Measurements from ENCODE around the gene ZFP92. TPM values are rescaled to one million over a fixed set of nuclear protein-coding genes. Genes with fewer than 3 reads are reported as not detected.

Gene ZFP92
- total RNA-seq, 5 donors from 2014 or later (not counting 1 experiment from before 2014, with no cell fraction given) = 0.60 to 1.4 (median 1.2) TPM

- H3K27ac Mint-ChIP-seq = no peak overlapping the region
- peaks cover 0 to 5% (median 2%) of the 10 kb centered on the region in 3 donors for H3K9me3 Mint-ChIP-seq
- peaks cover 13 to 22% of the 10 kb centered on the region in 2 donors for H3K27me3 Mint-ChIP-seq
- no peak overlapping the region for H3K4me3 Mint-ChIP-seq
- DNase-seq (no peak), ATAC-seq (replicated peaks in 1 of 4) (no peak)
- H3K36me3 Mint-ChIP-seq = no peaks in the 10 kb centered on the region
- no peaks in the 10 kb centered on the region for H3K36me3 ChIP-seq (ENCODE audit: control insufficient read depth in 2 of 2, extremely low read depth in 1 of 2, insufficient read depth in 1 of 2, low read length in 1 of 2)
- H3K9me3 ChIP-seq = no peaks in the 10 kb centered on the region
- H3K27ac ChIP-seq (ENCODE audit: low read length) = no peak overlapping the region
- ChIA-PET CTCF (no interaction called here), POLR2A (no interaction called here)
- H3K4me1 ChIP-seq (ENCODE audit: control insufficient read depth in 1 of 2, extremely low read depth in 1 of 2, insufficient read depth in 2 of 2, low read length in 2 of 2) = no peaks in the 10 kb centered on the region
- H3K4me3 ChIP-seq (ENCODE audit: control insufficient read depth in 1 of 2, extremely low read depth in 1 of 2, low read length in 1 of 2) = no peak overlapping the region
- peaks cover 0 to 4% of the 10 kb centered on the region in 2 experiments for H3K27me3 ChIP-seq (replicated peaks in 1 of 2; ENCODE audit: control insufficient read depth in 2 of 2, extremely low read depth in 1 of 2, insufficient read depth in 2 of 2, low read length in 1 of 2)
- H3K4me1 Mint-ChIP-seq = no peaks in the 10 kb centered on the region
- 79% methylated on average over 3 of the region's 13 CpGs for WGBS (ENCODE audit: insufficient coverage)
These were observed 29.4 kb downstream of the ZFP92 start for GRCh38 chrX:153440556-153441135.

GRCh38 chrX:153441296-153441695, 30.0 kb downstream of the ZFP92 start:
- Mint-ChIP-seq H3K36me3 (no peaks in the 10 kb centered on the region), H3K4me3 (no peak overlapping the region), H3K27ac (no peak overlapping the region), H3K9me3 (peaks cover 0 to 5% (median 2%) of the 10 kb centered on the region in 3 donors), H3K4me1 (no peaks in the 10 kb centered on the region), H3K27me3 (peaks cover 13 to 17% of the 10 kb centered on the region in 2 donors)
- Histone ChIP-seq H3K27ac (ENCODE audit: low read length) (no peak overlapping the region), H3K27me3 (replicated peaks in 1 of 2; ENCODE audit: control insufficient read depth in 2 of 2, extremely low read depth in 1 of 2, insufficient read depth in 2 of 2, low read length in 1 of 2) (peaks cover 0 to 4% of the 10 kb centered on the region in 2 experiments), H3K4me1 (ENCODE audit: control insufficient read depth in 1 of 2, extremely low read depth in 1 of 2, insufficient read depth in 2 of 2, low read length in 2 of 2) (no peaks in the 10 kb centered on the region), H3K4me3 (ENCODE audit: control insufficient read depth in 1 of 2, extremely low read depth in 1 of 2, low read length in 1 of 2) (no peak overlapping the region), H3K9me3 (no peaks in the 10 kb centered on the region), H3K36me3 (ENCODE audit: control insufficient read depth in 2 of 2, extremely low read depth in 1 of 2, insufficient read depth in 1 of 2, low read length in 1 of 2) (no peaks in the 10 kb centered on the region)
- ChIA-PET POLR2A (no interaction called here), CTCF (no interaction called here)
- no CpG with 5 or more reads among the region's 7 CpGs for WGBS (ENCODE audit: insufficient coverage)
- no peak for DNase-seq
- ATAC-seq (replicated peaks in 1 of 4) = no peak

- Histone ChIP-seq H3K4me3 (ENCODE audit: control insufficient read depth in 1 of 2, extremely low read depth in 1 of 2, low read length in 1 of 2) (no peak overlapping the region), H3K36me3 (ENCODE audit: control insufficient read depth in 2 of 2, extremely low read depth in 1 of 2, insufficient read depth in 1 of 2, low read length in 1 of 2) (no peaks in the 10 kb centered on the region), H3K27ac (ENCODE audit: low read length) (no peak overlapping the region), H3K27me3 (replicated peaks in 1 of 2; ENCODE audit: control insufficient read depth in 2 of 2, extremely low read depth in 1 of 2, insufficient read depth in 2 of 2, low read length in 1 of 2) (peaks cover 0 to 4% of the 10 kb centered on the region in 2 experiments), H3K4me1 (ENCODE audit: control insufficient read depth in 1 of 2, extremely low read depth in 1 of 2, insufficient read depth in 2 of 2, low read length in 2 of 2) (no peaks in the 10 kb centered on the region), H3K9me3 (no peaks in the 10 kb centered on the region)
- POLR2A ChIA-PET = no interaction called here
- DNase-seq (no peak), ATAC-seq (replicated peaks in 1 of 4) (no peak)
- CTCF ChIA-PET = no interaction called here
- no peaks in the 10 kb centered on the region for H3K36me3 Mint-ChIP-seq
- H3K4me1 Mint-ChIP-seq = no peaks in the 10 kb centered on the region
- H3K27me3 Mint-ChIP-seq = peaks cover 10 to 12% of the 10 kb centered on the region in 2 donors
- no CpG with 5 or more reads among the region's 9 CpGs for WGBS (ENCODE audit: insufficient coverage)
- peaks cover 0 to 5% (median 2%) of the 10 kb centered on the region in 3 donors for H3K9me3 Mint-ChIP-seq
- H3K27ac Mint-ChIP-seq = no peak overlapping the region
- no peak overlapping the region for H3K4me3 Mint-ChIP-seq
These were observed 30.7 kb downstream of the ZFP92 start for GRCh38 chrX:153441981-153442380.

GRCh38 chrX:153442463-153442862, 31.2 kb downstream of the ZFP92 start:
- Mint-ChIP-seq H3K4me3 (no peak overlapping the region), H3K9me3 (peaks cover 0 to 5% (median 2%) of the 10 kb centered on the region in 3 donors), H3K4me1 (no peaks in the 10 kb centered on the region), H3K27ac (no peak overlapping the region), H3K36me3 (no peaks in the 10 kb centered on the region), H3K27me3 (peaks cover 8 to 9% of the 10 kb centered on the region in 2 donors)
- Histone ChIP-seq H3K36me3 (ENCODE audit: control insufficient read depth in 2 of 2, extremely low read depth in 1 of 2, insufficient read depth in 1 of 2, low read length in 1 of 2) (no peaks in the 10 kb centered on the region), H3K27me3 (replicated peaks in 1 of 2; ENCODE audit: control insufficient read depth in 2 of 2, extremely low read depth in 1 of 2, insufficient read depth in 2 of 2, low read length in 1 of 2) (peaks cover 0 to under 1% of the 10 kb centered on the region in 2 experiments), H3K4me3 (ENCODE audit: control insufficient read depth in 1 of 2, extremely low read depth in 1 of 2, low read length in 1 of 2) (no peak overlapping the region), H3K4me1 (ENCODE audit: control insufficient read depth in 1 of 2, extremely low read depth in 1 of 2, insufficient read depth in 2 of 2, low read length in 2 of 2) (no peaks in the 10 kb centered on the region), H3K9me3 (no peaks in the 10 kb centered on the region), H3K27ac (ENCODE audit: low read length) (no peak overlapping the region)
- no CpG with 5 or more reads among the region's 5 CpGs for WGBS (ENCODE audit: insufficient coverage)
- DNase-seq (no peak), ATAC-seq (replicated peaks in 1 of 4) (no peak)
- ChIA-PET CTCF (no interaction called here), POLR2A (no interaction called here)

GRCh38 chrX:153443476-153444332, 32.4 kb downstream of the ZFP92 start:
- H3K9me3 Mint-ChIP-seq = peaks cover 0 to 5% (median 2%) of the 10 kb centered on the region in 3 donors
- no peak overlapping the region for H3K4me3 Mint-ChIP-seq

GRCh38 chrX:153444333-153445011, 33.2 kb downstream of the ZFP92 start:
- no peaks in the 10 kb centered on the region for H3K36me3 ChIP-seq (ENCODE audit: control insufficient read depth in 2 of 2, extremely low read depth in 1 of 2, insufficient read depth in 1 of 2, low read length in 1 of 2)
- H3K27ac ChIP-seq (ENCODE audit: low read length) = no peak overlapping the region
- H3K27me3 ChIP-seq (replicated peaks in 1 of 2; ENCODE audit: control insufficient read depth in 2 of 2, extremely low read depth in 1 of 2, insufficient read depth in 2 of 2, low read length in 1 of 2) = no peaks in the 10 kb centered on the region
- DNase-seq (no peak), ATAC-seq (replicated peaks in 1 of 4) (no peak)
- no peaks in the 10 kb centered on the region for H3K9me3 ChIP-seq
- Mint-ChIP-seq H3K4me1 (no peaks in the 10 kb centered on the region), H3K36me3 (no peaks in the 10 kb centered on the region), H3K27ac (no peak overlapping the region), H3K27me3 (peaks cover 0 to 1% of the 10 kb centered on the region in 2 donors), H3K4me3 (no peak overlapping the region), H3K9me3 (peaks cover 0 to 5% (median 0%) of the 10 kb centered on the region in 3 donors)
- POLR2A ChIA-PET = no interaction called here
- WGBS (ENCODE audit: insufficient coverage) = 97% methylated on average over 27 of the region's 37 CpGs
- H3K4me1 ChIP-seq (ENCODE audit: control insufficient read depth in 1 of 2, extremely low read depth in 1 of 2, insufficient read depth in 2 of 2, low read length in 2 of 2) = no peaks in the 10 kb centered on the region
- H3K4me3 ChIP-seq (ENCODE audit: control insufficient read depth in 1 of 2, extremely low read depth in 1 of 2, low read length in 1 of 2) = no peak overlapping the region
- CTCF ChIA-PET = interaction anchor here in 1 of 2 donors (0.6 kb wide), 1 partner anchor 166 kb away, joined by 6 read pairs; no protein-coding TSS in a partner anchor

More at GRCh38 chrX:153443476-153444332, 32.4 kb downstream of the ZFP92 start:
- peaks cover 2 to 4% of the 10 kb centered on the region in 2 donors for H3K27me3 Mint-ChIP-seq
- ATAC-seq (replicated peaks in 1 of 4) (no peak), DNase-seq (no peak)
- WGBS (ENCODE audit: insufficient coverage) = 92% methylated on average over 10 of the region's 25 CpGs
- H3K4me1 Mint-ChIP-seq = no peaks in the 10 kb centered on the region
- no peaks in the 10 kb centered on the region for H3K9me3 ChIP-seq
- POLR2A ChIA-PET = no interaction called here
- no peak overlapping the region for H3K27ac ChIP-seq (ENCODE audit: low read length)
- no peaks in the 10 kb centered on the region for H3K4me1 ChIP-seq (ENCODE audit: control insufficient read depth in 1 of 2, extremely low read depth in 1 of 2, insufficient read depth in 2 of 2, low read length in 2 of 2)
- H3K36me3 Mint-ChIP-seq = no peaks in the 10 kb centered on the region
- H3K4me3 ChIP-seq (ENCODE audit: control insufficient read depth in 1 of 2, extremely low read depth in 1 of 2, low read length in 1 of 2) = no peak overlapping the region
- H3K27me3 ChIP-seq (replicated peaks in 1 of 2; ENCODE audit: control insufficient read depth in 2 of 2, extremely low read depth in 1 of 2, insufficient read depth in 2 of 2, low read length in 1 of 2) = no peaks in the 10 kb centered on the region
- no peak overlapping the region for H3K27ac Mint-ChIP-seq
- CTCF ChIA-PET = interaction anchor here in 1 of 2 donors (0.5 to 0.6 kb wide), 2 partner anchors 166 to 451 kb away, joined by 4 to 6 read pairs; no protein-coding TSS in a partner anchor
- no peaks in the 10 kb centered on the region for H3K36me3 ChIP-seq (ENCODE audit: control insufficient read depth in 2 of 2, extremely low read depth in 1 of 2, insufficient read depth in 1 of 2, low read length in 1 of 2)

Measured in T-cell (primary cell).